ENCODE results near the gene INAFM1. TPM values are rescaled to one million over a fixed set of nuclear protein-coding genes. Genes with fewer than 3 reads are reported as not detected.

Gene INAFM1
- total RNA-seq, 1 donor from 2014 or later = 9.3 TPM

- peak overlapping the region; percentile 74 for H3K27ac Mint-ChIP-seq
- intact Hi-C loops (cut with micrococcal nuclease) = loop anchor here (1.0 kb wide), 2 partner anchors 13 to 26 kb away; no protein-coding TSS in a partner anchor
Observed at GRCh38 chr19:47231215-47232054, 43.2 kb upstream of the INAFM1 start.

GRCh38 chr19:47232422-47233211, 42.1 kb upstream of the INAFM1 start:
- peak overlapping the region; percentile 74 for H3K27ac Mint-ChIP-seq
- intact Hi-C loops (cut with micrococcal nuclease) = no loop called here
- peaks cover 19% of the 10 kb centered on the region for H3K4me1 Mint-ChIP-seq (ENCODE audit: low read depth)
- peak overlapping the region; percentile 63 for H3K4me3 Mint-ChIP-seq
- no peaks in the 10 kb centered on the region for H3K9me3 Mint-ChIP-seq
- no peaks in the 10 kb centered on the region for H3K36me3 Mint-ChIP-seq (ENCODE audit: low read depth)
- H3K27me3 Mint-ChIP-seq (ENCODE audit: insufficient read depth) = peaks cover 4% of the 10 kb centered on the region
- no peak for DNase-seq (ENCODE audit: low spot score)

More at GRCh38 chr19:47231215-47232054, 43.2 kb upstream of the INAFM1 start:
- no peaks in the 10 kb centered on the region for H3K9me3 Mint-ChIP-seq
- H3K4me1 Mint-ChIP-seq (ENCODE audit: low read depth) = peaks cover 19% of the 10 kb centered on the region
- H3K4me3 Mint-ChIP-seq = peak overlapping the region; percentile 63
- DNase-seq (ENCODE audit: low spot score) = peak; percentile 93
- H3K36me3 Mint-ChIP-seq (ENCODE audit: low read depth) = no peaks in the 10 kb centered on the region
- peaks cover 4% of the 10 kb centered on the region for H3K27me3 Mint-ChIP-seq (ENCODE audit: insufficient read depth)

GRCh38 chr19:47236072-47236675, 38.5 kb upstream of the INAFM1 start:
- Mint-ChIP-seq H3K36me3 (ENCODE audit: low read depth) (peaks cover 2% of the 10 kb centered on the region), H3K27ac (no peak overlapping the region), H3K4me3 (no peak overlapping the region), H3K4me1 (ENCODE audit: low read depth) (peaks cover 25% of the 10 kb centered on the region), H3K27me3 (ENCODE audit: insufficient read depth) (peaks cover 9% of the 10 kb centered on the region), H3K9me3 (no peaks in the 10 kb centered on the region)
- no peak for DNase-seq (ENCODE audit: low spot score)
- intact Hi-C loops (cut with micrococcal nuclease) = no loop called here

DNA sequence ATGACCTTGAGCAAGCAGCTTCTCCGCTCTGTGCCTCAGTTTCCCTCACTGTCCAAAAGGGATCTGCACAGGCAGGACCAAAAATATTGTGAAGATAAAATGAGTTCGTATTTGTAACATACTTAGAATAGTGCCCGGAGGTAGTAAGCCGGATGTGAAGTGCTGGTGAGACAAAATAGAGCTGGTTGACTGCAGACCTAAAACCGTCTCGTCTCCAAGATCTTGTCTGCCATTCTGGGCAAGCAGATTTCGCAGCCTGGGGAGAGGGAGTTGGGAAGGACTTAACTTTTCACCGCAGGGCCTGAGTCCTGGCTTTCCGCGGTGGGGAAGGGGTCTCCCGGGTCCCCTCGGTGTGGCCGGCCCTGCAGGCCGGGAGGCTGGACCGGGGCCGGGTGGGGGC, 35.5 kb upstream of the INAFM1 start:
- Mint-ChIP-seq H3K4me1 (ENCODE audit: low read depth) (peaks cover 6% of the 10 kb centered on the region), H3K27ac (no peak overlapping the region), H3K27me3 (ENCODE audit: insufficient read depth) (peaks cover 9% of the 10 kb centered on the region), H3K4me3 (peak overlapping the region; percentile 56), H3K9me3 (no peaks in the 10 kb centered on the region), H3K36me3 (ENCODE audit: low read depth) (peaks cover 2% of the 10 kb centered on the region)
- intact Hi-C loops (cut with micrococcal nuclease) = no loop called here
- no peak for DNase-seq (ENCODE audit: low spot score)

DNA sequence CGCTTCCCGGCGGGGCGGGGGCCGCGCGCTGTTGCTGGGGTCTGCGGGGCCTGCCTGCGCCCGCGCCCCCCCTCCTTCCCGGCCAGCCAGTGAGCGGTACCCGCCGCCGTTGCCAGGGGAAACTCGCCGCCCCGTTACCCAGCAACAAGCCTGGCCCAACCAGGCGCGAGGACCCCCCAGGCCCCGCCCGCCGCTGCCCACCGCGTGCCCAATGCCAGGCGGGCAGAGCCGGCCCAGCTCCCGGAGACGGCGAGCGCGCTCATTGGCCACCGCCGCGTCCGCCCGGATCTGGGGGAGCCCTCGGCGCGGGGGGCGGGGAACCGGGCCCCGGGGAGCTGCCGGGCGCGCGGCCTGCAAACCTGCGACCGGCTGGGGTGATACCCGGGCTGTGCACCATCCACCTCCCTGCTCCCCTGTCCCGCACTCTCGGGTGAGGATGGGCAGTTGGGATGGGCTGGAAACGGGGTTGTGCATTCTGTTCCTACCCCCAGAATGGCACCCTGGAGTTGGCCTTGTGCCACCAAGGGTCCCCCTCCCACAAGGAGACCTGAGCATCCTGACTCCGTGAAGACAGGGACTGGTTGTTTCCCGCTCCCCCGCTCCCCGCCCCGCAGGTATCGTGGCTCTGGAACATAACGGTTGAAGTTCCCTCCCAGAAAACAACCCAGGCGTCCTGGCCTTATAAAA, 34.9 kb upstream of the INAFM1 start:
- peak; percentile 52 for DNase-seq (ENCODE audit: low spot score)
- Mint-ChIP-seq H3K4me3 (no peak overlapping the region), H3K27me3 (ENCODE audit: insufficient read depth) (peaks cover 11% of the 10 kb centered on the region), H3K27ac (no peak overlapping the region), H3K9me3 (no peaks in the 10 kb centered on the region), H3K4me1 (ENCODE audit: low read depth) (peaks cover 8% of the 10 kb centered on the region), H3K36me3 (ENCODE audit: low read depth) (peaks cover 2% of the 10 kb centered on the region)
- intact Hi-C loops (cut with micrococcal nuclease) = loop anchor here (5.0 kb wide), 1 partner anchor 202 kb away; no protein-coding TSS in a partner anchor

DNA sequence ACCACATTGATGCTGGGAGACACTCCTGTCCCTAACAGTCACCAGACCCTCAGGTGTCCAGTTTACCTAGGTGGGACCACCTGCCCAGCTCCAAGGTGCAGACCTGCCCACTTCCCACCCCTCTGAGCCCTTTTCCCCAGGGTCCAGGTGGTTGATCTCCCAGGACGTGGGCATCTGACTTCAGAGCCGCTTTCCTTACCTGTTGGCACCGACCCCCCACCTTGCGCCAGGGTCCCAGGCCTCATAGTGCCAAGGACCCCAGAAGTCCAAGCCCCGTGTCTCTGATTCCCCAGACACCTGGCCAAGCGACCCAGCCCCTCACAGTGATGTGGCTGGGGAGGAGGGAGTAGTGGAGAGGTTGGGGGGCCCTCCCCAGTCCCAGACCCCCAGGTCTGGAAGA, 34.1 kb upstream of the INAFM1 start:
- peaks cover 11% of the 10 kb centered on the region for H3K4me1 Mint-ChIP-seq (ENCODE audit: low read depth)
- H3K36me3 Mint-ChIP-seq (ENCODE audit: low read depth) = peaks cover 2% of the 10 kb centered on the region
- H3K9me3 Mint-ChIP-seq = no peaks in the 10 kb centered on the region
- peaks cover 11% of the 10 kb centered on the region for H3K27me3 Mint-ChIP-seq (ENCODE audit: insufficient read depth)
- intact Hi-C loops (cut with micrococcal nuclease) = loop anchor here (5.0 kb wide), 1 partner anchor 203 kb away; no protein-coding TSS in a partner anchor
- no peak overlapping the region for H3K27ac Mint-ChIP-seq
- H3K4me3 Mint-ChIP-seq = no peak overlapping the region
- DNase-seq (ENCODE audit: low spot score) = no peak

DNA sequence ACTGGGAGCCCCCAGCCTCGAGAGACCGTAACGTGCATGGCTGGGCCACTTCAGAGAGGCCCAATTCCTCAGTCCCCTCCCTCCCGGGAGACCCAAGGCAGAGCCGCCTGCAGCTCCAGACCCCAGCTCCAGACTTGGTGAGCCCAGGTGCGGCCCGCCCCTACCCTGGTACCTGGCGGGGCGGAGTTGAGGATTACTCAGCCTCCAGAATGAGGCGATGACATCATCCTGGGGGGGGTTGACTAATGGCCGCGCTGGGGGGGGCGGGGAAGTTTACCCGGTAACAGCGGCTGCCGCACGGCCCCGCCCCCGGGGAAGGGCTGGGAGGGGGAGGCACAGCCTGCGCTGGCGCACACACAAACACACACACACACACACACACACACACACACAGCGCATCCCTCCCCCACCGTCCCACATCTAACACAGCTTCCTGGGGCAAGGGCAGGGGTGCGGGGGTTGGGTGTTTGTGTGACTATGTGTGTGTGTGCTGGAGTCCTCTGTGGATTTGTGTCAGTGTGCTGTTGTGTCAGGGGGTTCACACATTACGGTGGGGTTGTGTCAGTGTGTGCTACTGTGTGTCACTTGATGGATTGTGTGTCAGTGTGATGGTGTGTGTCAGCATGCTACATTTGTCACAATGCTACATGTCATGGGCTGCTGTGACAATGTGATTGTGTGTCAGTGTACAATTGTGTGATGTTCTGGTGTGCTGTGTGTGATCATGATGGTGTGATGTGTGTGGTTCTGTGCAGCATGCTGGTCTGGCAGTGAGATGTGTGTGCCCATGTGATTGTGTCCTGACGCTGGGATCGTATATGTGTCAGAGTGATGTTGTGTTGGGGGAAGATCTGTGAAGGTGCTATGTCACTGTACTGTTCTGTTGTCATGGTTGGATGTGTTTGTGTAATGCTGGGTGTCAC, 33.4 kb upstream of the INAFM1 start:
- DNase-seq (ENCODE audit: low spot score) = peak; percentile 76
- Mint-ChIP-seq H3K9me3 (no peaks in the 10 kb centered on the region), H3K4me3 (no peak overlapping the region), H3K4me1 (ENCODE audit: low read depth) (peaks cover 11% of the 10 kb centered on the region), H3K27me3 (ENCODE audit: insufficient read depth) (peaks cover 7% of the 10 kb centered on the region), H3K36me3 (ENCODE audit: low read depth) (peaks cover 2% of the 10 kb centered on the region), H3K27ac (no peak overlapping the region)
- intact Hi-C loops (cut with micrococcal nuclease) = loop anchor here (5.0 kb wide), 1 partner anchor 204 kb away; no protein-coding TSS in a partner anchor

GRCh38 chr19:47241919-47242577, 32.6 kb upstream of the INAFM1 start:
- peaks cover 11% of the 10 kb centered on the region for H3K4me1 Mint-ChIP-seq (ENCODE audit: low read depth)
- no peaks in the 10 kb centered on the region for H3K9me3 Mint-ChIP-seq
- no peak overlapping the region for H3K4me3 Mint-ChIP-seq
- no peak for DNase-seq (ENCODE audit: low spot score)
- intact Hi-C loops (cut with micrococcal nuclease) = loop anchor here (5.0 kb wide), 1 partner anchor 205 kb away; no protein-coding TSS in a partner anchor
- peaks cover 2% of the 10 kb centered on the region for H3K36me3 Mint-ChIP-seq (ENCODE audit: low read depth)
- H3K27ac Mint-ChIP-seq = no peak overlapping the region
- peaks cover 7% of the 10 kb centered on the region for H3K27me3 Mint-ChIP-seq (ENCODE audit: insufficient read depth)

DNA sequence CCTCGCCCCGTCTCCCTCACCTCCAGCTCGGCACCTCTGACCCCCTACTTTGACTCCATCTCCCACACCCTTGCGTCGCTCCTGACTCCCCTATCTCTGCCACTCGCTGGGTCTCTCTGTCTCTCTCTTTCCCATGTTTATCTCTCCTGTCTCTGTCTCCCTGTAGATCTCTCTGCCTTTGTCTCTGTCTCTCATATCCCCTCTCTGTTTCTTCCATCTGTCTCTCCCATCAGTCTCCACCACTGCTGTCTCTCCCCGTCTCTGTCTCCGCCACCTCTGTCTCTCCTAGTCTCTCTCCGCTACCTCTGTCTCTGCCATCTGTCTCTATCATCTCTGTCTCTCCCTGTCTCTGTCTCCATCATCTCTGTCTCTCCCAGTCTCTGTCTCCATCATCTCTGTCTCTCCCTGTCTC, 31.3 kb upstream of the INAFM1 start:
- Mint-ChIP-seq H3K27me3 (ENCODE audit: insufficient read depth) (peaks cover 7% of the 10 kb centered on the region), H3K27ac (peak overlapping the region; percentile 93), H3K36me3 (ENCODE audit: low read depth) (peaks cover 2% of the 10 kb centered on the region), H3K9me3 (no peaks in the 10 kb centered on the region), H3K4me3 (peak overlapping the region; percentile 80), H3K4me1 (ENCODE audit: low read depth) (peaks cover 16% of the 10 kb centered on the region)
- no peak for DNase-seq (ENCODE audit: low spot score)
- intact Hi-C loops (cut with micrococcal nuclease) = loop anchor here (1.0 to 5.0 kb wide), 2 partner anchors 31 to 206 kb away; partner anchors contain the start of gene INAFM1

GRCh38 chr19:47243776-47244547, 30.7 kb upstream of the INAFM1 start:
- intact Hi-C loops (cut with micrococcal nuclease) = loop anchor here (1.0 to 5.0 kb wide), 9 partner anchors 12 to 207 kb away; partner anchors contain the start of genes BBC3, CCDC9 and INAFM1
- H3K4me3 Mint-ChIP-seq = peak overlapping the region; percentile 80
- DNase-seq (ENCODE audit: low spot score) = peak; percentile 90
- peaks cover 14% of the 10 kb centered on the region for H3K4me1 Mint-ChIP-seq (ENCODE audit: low read depth)
- peaks cover 2% of the 10 kb centered on the region for H3K36me3 Mint-ChIP-seq (ENCODE audit: low read depth)
- H3K27me3 Mint-ChIP-seq (ENCODE audit: insufficient read depth) = peaks cover 7% of the 10 kb centered on the region
- peak overlapping the region; percentile 93 for H3K27ac Mint-ChIP-seq
- no peaks in the 10 kb centered on the region for H3K9me3 Mint-ChIP-seq

Data from activated T-helper 1 cell treated with anti-CD3 and anti-CD28 coated beads, Interleukin-12 subunit alpha, Interleukin-12 subunit beta, Interleukin-2, Interleukin-4 antibody, amounts not matched to agents 30 ng/mL and 10 ng/mL and 1 ng/mL, durations not matched to agents 14 hours and 24 hours and 36 hours (primary cell).